Measurements from ENCODE around the gene ATG16L1. TPM values are rescaled to one million over a fixed set of nuclear protein-coding genes. Genes with fewer than 3 reads are reported as not detected.

Gene ATG16L1
- total and polyA plus RNA-seq, 4 experiments from 2014 or later, result 12.3 to 89.4 (median 50.5) TPM

DNA sequence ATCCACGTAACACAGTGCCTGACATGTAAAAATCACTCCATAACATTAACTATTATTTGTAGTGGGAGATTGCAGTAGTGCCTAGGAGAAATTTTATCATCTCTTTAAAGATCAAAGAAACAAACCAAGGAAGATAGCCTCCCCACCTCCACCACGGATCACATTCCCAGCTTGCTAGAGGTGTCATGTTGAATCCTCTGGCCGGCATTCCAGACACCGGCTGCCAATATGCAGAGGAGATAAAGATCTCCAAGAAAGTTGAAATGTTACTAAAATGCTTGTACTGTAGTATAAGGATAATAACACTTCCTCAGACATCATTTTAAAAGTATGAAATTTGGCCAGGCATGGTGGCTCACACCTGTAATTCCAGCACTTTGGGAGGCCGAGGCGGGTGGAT is 6.1 kb upstream of the ATG16L1 start:
- CTCF ChIA-PET (ENCODE audit: partially characterized antibody), result interaction anchor here (1.8 kb wide), 1 partner anchor 11 kb away, joined by 5 read pairs; no protein-coding TSS in a partner anchor
- H3K27ac Mint-ChIP-seq, result peak overlapping the region in 5 of 7 donors; percentile 41 to 82 (median 76)

DNA sequence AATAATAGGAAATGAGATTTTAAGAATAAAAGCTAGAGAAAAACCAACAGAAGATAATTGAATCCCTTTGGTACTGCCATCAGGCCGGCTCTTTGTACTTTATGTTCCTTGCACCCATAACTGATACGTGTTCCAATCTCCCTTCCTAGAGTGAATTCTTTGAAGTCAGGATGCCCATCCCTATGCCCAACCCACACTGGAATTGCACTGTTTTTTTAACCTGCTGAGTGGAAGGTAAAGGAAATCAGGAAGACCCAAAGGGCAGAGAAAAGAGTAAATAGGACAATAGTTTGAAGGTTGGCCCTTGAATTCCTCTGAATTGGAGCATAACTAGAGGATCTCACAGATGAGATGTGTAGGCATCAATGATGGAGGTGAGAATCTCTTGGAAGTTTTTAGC is 4.4 kb upstream of the ATG16L1 start:
- Histone ChIP-seq H3K36me3 (ENCODE audit: insufficient read depth, low read length) (no peaks in the 10 kb centered on the region), H3K27ac (ENCODE audit: low read depth, low read length) (peak overlapping the region; percentile 68), H3K4me3 (ENCODE audit: low read length in 2 of 2) (no peak overlapping the region), H3K4me1 (ENCODE audit: insufficient read depth, low read length) (peaks cover 54% of the 10 kb centered on the region), H3K9me3 (ENCODE audit: control insufficient read depth in 1 of 2, low read length in 2 of 2) (no peaks in the 10 kb centered on the region), H3K27me3 (ENCODE audit: insufficient read depth, low read length) (no peaks in the 10 kb centered on the region)
- Mint-ChIP-seq H3K27me3 (no peaks in the 10 kb centered on the region), H3K9me3 (no peaks in the 10 kb centered on the region), H3K4me3 (peak overlapping the region in 1 of 8 donors; percentile 49), H3K27ac (peak overlapping the region; percentile 83 to 96 (median 93)), H3K4me1 (peaks cover 34 to 74% (median 47%) of the 10 kb centered on the region in 4 donors), H3K36me3 (peaks cover 0 to 5% of the 10 kb centered on the region in 2 donors)
- intact Hi-C loops (cut with micrococcal nuclease), result loop anchor here (10.0 kb wide), 1 partner anchor 552 kb away; the partner anchor contains the start of gene GIGYF2
- CTCF ChIA-PET (ENCODE audit: partially characterized antibody), result interaction anchor here (0.6 kb wide), 1 partner anchor 642 kb away, joined by 3 read pairs; no protein-coding TSS in a partner anchor
- POLR2A ChIA-PET (ENCODE audit: partially characterized antibody), result interaction anchor here (0.6 to 1.1 kb wide), 2 partner anchors 11 to 16 kb away, joined by 3 to 5 read pairs; no protein-coding TSS in a partner anchor
- peak in 1 of 5 donors; percentile 7 for DNase-seq

More for the DNA sequence above, 6.1 kb upstream of the ATG16L1 start:
- Mint-ChIP-seq H3K9me3 (no peaks in the 10 kb centered on the region), H3K36me3 (no peaks in the 10 kb centered on the region), H3K4me1 (peaks cover 37 to 76% (median 53%) of the 10 kb centered on the region in 4 donors), H3K27me3 (no peaks in the 10 kb centered on the region), H3K4me3 (no peak overlapping the region)
- no peaks in the 10 kb centered on the region for H3K27me3 ChIP-seq (ENCODE audit: insufficient read depth, low read length)
- POLR2A ChIA-PET (ENCODE audit: partially characterized antibody), result no interaction called here
- H3K9me3 ChIP-seq (ENCODE audit: control insufficient read depth in 1 of 2, low read length in 2 of 2), result no peaks in the 10 kb centered on the region
- H3K36me3 ChIP-seq (ENCODE audit: insufficient read depth, low read length), result no peaks in the 10 kb centered on the region
- H3K4me1 ChIP-seq (ENCODE audit: insufficient read depth, low read length), result peaks cover 63% of the 10 kb centered on the region
- DNase-seq, result no peak
- intact Hi-C loops (cut with micrococcal nuclease), result loop anchor here (10.0 kb wide), 1 partner anchor 551 kb away; the partner anchor contains the start of gene GIGYF2
- H3K27ac ChIP-seq (ENCODE audit: low read depth, low read length), result no peak overlapping the region
- H3K4me3 ChIP-seq (ENCODE audit: low read length in 2 of 2), result no peak overlapping the region

DNA sequence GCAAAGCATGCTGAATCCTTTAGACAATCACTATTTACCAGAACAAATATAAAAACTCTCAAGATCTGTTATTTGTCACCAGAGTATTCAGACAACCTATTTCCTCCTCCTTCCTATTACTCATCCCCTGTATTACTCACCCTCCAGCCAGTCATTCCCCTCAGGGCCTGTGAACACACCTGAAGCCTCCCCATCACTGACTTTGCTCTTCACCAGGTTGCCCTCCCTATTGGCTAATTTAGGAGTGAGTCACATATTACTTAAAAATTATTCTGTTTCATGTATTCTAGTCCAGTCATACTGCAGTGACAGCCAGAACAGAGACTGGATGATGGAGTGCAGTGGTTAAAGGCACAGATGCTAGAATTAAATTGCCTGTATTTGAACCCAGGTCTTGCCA is 3.7 kb upstream of the ATG16L1 start:
- no peaks in the 10 kb centered on the region for H3K36me3 ChIP-seq (ENCODE audit: insufficient read depth, low read length)
- H3K4me1 ChIP-seq (ENCODE audit: insufficient read depth, low read length), result peaks cover 56% of the 10 kb centered on the region
- H3K36me3 Mint-ChIP-seq, result peaks cover 0 to 6% of the 10 kb centered on the region in 2 donors
- H3K4me3 ChIP-seq (ENCODE audit: low read length in 2 of 2), result no peak overlapping the region
- H3K9me3 Mint-ChIP-seq, result no peaks in the 10 kb centered on the region
- peak in 1 of 5 donors; percentile 93 for DNase-seq
- H3K27me3 ChIP-seq (ENCODE audit: insufficient read depth, low read length), result no peaks in the 10 kb centered on the region
- CTCF ChIA-PET (ENCODE audit: partially characterized antibody), result no interaction called here
- H3K27me3 Mint-ChIP-seq, result no peaks in the 10 kb centered on the region
- H3K27ac ChIP-seq (ENCODE audit: low read depth, low read length), result peak overlapping the region; percentile 68
- intact Hi-C loops (cut with micrococcal nuclease), result loop anchor here (10.0 kb wide), 1 partner anchor 553 kb away; the partner anchor contains the start of gene GIGYF2
- peak overlapping the region; percentile 83 to 96 (median 93) for H3K27ac Mint-ChIP-seq
- peaks cover 32 to 73% (median 45%) of the 10 kb centered on the region in 4 donors for H3K4me1 Mint-ChIP-seq
- peak overlapping the region in 5 of 8 donors; percentile 33 to 55 (median 47) for H3K4me3 Mint-ChIP-seq
- H3K9me3 ChIP-seq (ENCODE audit: control insufficient read depth in 1 of 2, low read length in 2 of 2), result no peaks in the 10 kb centered on the region
- POLR2A ChIA-PET (ENCODE audit: partially characterized antibody), result interaction anchor here (1.1 kb wide), 1 partner anchor 12 kb away, joined by 3 read pairs; no protein-coding TSS in a partner anchor

GRCh38 chr2:233248999-233249398 is 2.5 kb upstream of the ATG16L1 start:
- Mint-ChIP-seq H3K27me3 (no peaks in the 10 kb centered on the region), H3K4me1 (peaks cover 41 to 77% (median 54%) of the 10 kb centered on the region in 4 donors), H3K9me3 (no peaks in the 10 kb centered on the region), H3K36me3 (peaks cover 5 to 14% of the 10 kb centered on the region in 2 donors), H3K27ac (peak overlapping the region; percentile 75 to 95 (median 87)), H3K4me3 (peak overlapping the region in 7 of 8 donors; percentile 31 to 76 (median 57))
- H3K9me3 ChIP-seq (ENCODE audit: control insufficient read depth in 1 of 2, low read length in 2 of 2), result no peaks in the 10 kb centered on the region
- CTCF ChIA-PET (ENCODE audit: partially characterized antibody), result interaction anchor here (1.2 to 3.8 kb wide), 7 partner anchors 13 to 398 kb away, joined by 3 to 36 read pairs (median 18); partner anchors contain the start of gene INPP5D
- H3K27me3 ChIP-seq (ENCODE audit: insufficient read depth, low read length), result no peaks in the 10 kb centered on the region
- H3K4me1 ChIP-seq (ENCODE audit: insufficient read depth, low read length), result peaks cover 68% of the 10 kb centered on the region
- POLR2A ChIA-PET (ENCODE audit: partially characterized antibody), result interaction anchor here (0.9 to 7.1 kb wide), 5 partner anchors 8 to 170 kb away, joined by 3 to 162 read pairs (median 13); no protein-coding TSS in a partner anchor
- DNase-seq, result peak in 2 of 5 donors; percentile 34 to 37
- intact Hi-C loops (cut with micrococcal nuclease), result loop anchor here (10.0 kb wide), 1 partner anchor 554 kb away; the partner anchor contains the start of gene GIGYF2
- peaks cover 5% of the 10 kb centered on the region for H3K36me3 ChIP-seq (ENCODE audit: insufficient read depth, low read length)
- no peak overlapping the region for H3K27ac ChIP-seq (ENCODE audit: low read depth, low read length)
- no peak overlapping the region for H3K4me3 ChIP-seq (ENCODE audit: low read length in 2 of 2)

- peaks cover 51 to 80% (median 63%) of the 10 kb centered on the region in 4 donors for H3K4me1 Mint-ChIP-seq
- no peaks in the 10 kb centered on the region for H3K27me3 ChIP-seq (ENCODE audit: insufficient read depth, low read length)
- CTCF ChIA-PET (ENCODE audit: partially characterized antibody), result interaction anchor here (0.6 to 5.1 kb wide), 44 partner anchors 9 to 648 kb away, joined by 3 to 52 read pairs (median 4); partner anchors contain the start of gene INPP5D
- POLR2A ChIA-PET (ENCODE audit: partially characterized antibody), result interaction anchor here (0.8 to 7.1 kb wide), 14 partner anchors 10 to 397 kb away, joined by 3 to 162 read pairs (median 6); partner anchors contain the start of gene INPP5D
- peak overlapping the region in 1 of 2 donors; percentile 44 for H3K4me3 ChIP-seq (ENCODE audit: low read length in 2 of 2)
- peaks cover 12 to 24% of the 10 kb centered on the region in 2 donors for H3K36me3 Mint-ChIP-seq
- H3K27me3 Mint-ChIP-seq, result no peaks in the 10 kb centered on the region
- H3K27ac Mint-ChIP-seq, result peak overlapping the region; percentile 94 to 98 (median 98)
- no peaks in the 10 kb centered on the region for H3K9me3 Mint-ChIP-seq
- intact Hi-C loops (cut with micrococcal nuclease), result loop anchor here (5.0 kb wide), 1 partner anchor 173 kb away; no protein-coding TSS in a partner anchor
- no peaks in the 10 kb centered on the region for H3K9me3 ChIP-seq (ENCODE audit: control insufficient read depth in 1 of 2, low read length in 2 of 2)
- H3K36me3 ChIP-seq (ENCODE audit: insufficient read depth, low read length), result peaks cover 14% of the 10 kb centered on the region
- DNase-seq, result no peak
- H3K4me1 ChIP-seq (ENCODE audit: insufficient read depth, low read length), result peaks cover 76% of the 10 kb centered on the region
- peak overlapping the region; percentile 89 for H3K27ac ChIP-seq (ENCODE audit: low read depth, low read length)
- peak overlapping the region in 7 of 8 donors; percentile 90 to 94 (median 93) for H3K4me3 Mint-ChIP-seq
These were observed 905 bp upstream of the ATG16L1 start for GRCh38 chr2:233250568-233250967.

DNA sequence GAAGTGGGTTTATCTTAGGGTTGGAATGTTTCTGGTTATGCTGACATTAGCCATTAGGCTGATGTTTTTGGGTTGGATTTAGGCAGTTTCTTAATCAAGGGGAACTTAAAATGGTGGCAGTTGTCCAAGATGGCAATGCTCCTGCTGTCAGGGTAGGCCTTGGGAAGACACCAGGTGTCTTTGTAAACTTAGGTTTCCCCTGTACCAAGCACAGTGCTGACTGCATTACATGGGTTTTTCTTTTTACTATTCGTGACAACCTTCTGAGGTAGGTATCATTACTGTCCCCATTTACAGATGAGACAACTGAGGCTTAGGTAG is 528 bp upstream of the ATG16L1 start:
- ChIA-PET POLR2A (ENCODE audit: partially characterized antibody) (interaction anchor here (0.8 to 7.1 kb wide), 18 partner anchors 10 to 197 kb away, joined by 3 to 162 read pairs (median 6); partner anchors contain the start of genes DGKD and INPP5D), CTCF (ENCODE audit: partially characterized antibody) (interaction anchor here (0.6 to 5.1 kb wide), 42 partner anchors 10 to 648 kb away, joined by 3 to 52 read pairs (median 4); partner anchors contain the start of gene INPP5D)
- Mint-ChIP-seq H3K36me3 (peaks cover 16 to 28% of the 10 kb centered on the region in 2 donors), H3K4me3 (peak overlapping the region; percentile 90 to 94 (median 93)), H3K27me3 (no peaks in the 10 kb centered on the region), H3K9me3 (no peaks in the 10 kb centered on the region), H3K27ac (peak overlapping the region; percentile 94 to 98 (median 98)), H3K4me1 (peaks cover 53 to 84% (median 66%) of the 10 kb centered on the region in 4 donors)
- H3K4me1 ChIP-seq (ENCODE audit: insufficient read depth, low read length), result peaks cover 80% of the 10 kb centered on the region
- peak overlapping the region; percentile 29 to 44 for H3K4me3 ChIP-seq (ENCODE audit: low read length in 2 of 2)
- H3K27ac ChIP-seq (ENCODE audit: low read depth, low read length), result peak overlapping the region; percentile 89
- no peak for DNase-seq
- intact Hi-C loops (cut with micrococcal nuclease), result loop anchor here (1.0 to 5.0 kb wide), 7 partner anchors 17 to 645 kb away; partner anchors contain the start of gene INPP5D
- peaks cover 17% of the 10 kb centered on the region for H3K36me3 ChIP-seq (ENCODE audit: insufficient read depth, low read length)
- no peaks in the 10 kb centered on the region for H3K27me3 ChIP-seq (ENCODE audit: insufficient read depth, low read length)
- H3K9me3 ChIP-seq (ENCODE audit: control insufficient read depth in 1 of 2, low read length in 2 of 2), result no peaks in the 10 kb centered on the region
